H9 (cell line): ENCODE data around the gene ASTL. TPM values are rescaled to one million over a fixed set of nuclear protein-coding genes. Genes with fewer than 3 reads are reported as not detected.

Source experiments
- DNase-seq: peaks from one replicate; pipeline ENCODE4 v3.0.0-alpha.2; 2017
- H2AFZ ChIP-seq: one replicate; pipeline ENCODE4 v1.6.1; 2013; ENCODE audit warnings: mild to moderate bottlenecking, low read length, control low read depth, moderate library complexity
- H2AK5ac ChIP-seq: 2 replicates; pipeline ENCODE4 v1.6.1; 2013; ENCODE audit warnings: low read length, control low read depth, mixed read lengths; ENCODE audit not compliant: insufficient read length
- H2BK120ac ChIP-seq: one replicate; pipeline ENCODE4 v1.6.1; 2013; ENCODE audit warnings: low read depth, mild to moderate bottlenecking, low read length, control low read depth, inconsistent platforms; ENCODE audit not compliant: poor library complexity, severe bottlenecking
- H2BK12ac ChIP-seq: 2 replicates; pipeline ENCODE4 v1.6.1; 2013; ENCODE audit warnings: low read length, control low read depth, mixed read lengths, low read depth; ENCODE audit not compliant: insufficient read length
- H2BK15ac ChIP-seq: 2 replicates; pipeline ENCODE4 v1.6.1; 2013; ENCODE audit warnings: low read depth, low read length, control low read depth
- H2BK20ac ChIP-seq: one replicate; pipeline ENCODE4 v1.6.1; 2013; ENCODE audit warnings: low read depth, mild to moderate bottlenecking, low read length, control low read depth, inconsistent platforms; ENCODE audit not compliant: poor library complexity, severe bottlenecking
- H2BK5ac ChIP-seq: 2 replicates; pipeline ENCODE4 v1.6.1; 2013; ENCODE audit warnings: low read length, control low read depth, mixed read lengths; ENCODE audit not compliant: insufficient read length
- H3K14ac ChIP-seq: 2 replicates; pipeline ENCODE4 v1.6.1; 2013; ENCODE audit warnings: low read length, control low read depth; ENCODE audit not compliant: insufficient read depth
- H3K18ac ChIP-seq: 2 replicates; pipeline ENCODE4 v1.6.1; 2013; ENCODE audit warnings: low read depth, mild to moderate bottlenecking, mixed read lengths, low read length, control low read depth; ENCODE audit not compliant: insufficient read length
- H3K23ac ChIP-seq: 2 replicates; pipeline ENCODE4 v1.6.1; 2013; ENCODE audit warnings: low read length, control low read depth, mixed read lengths, low read depth; ENCODE audit not compliant: insufficient read length
- H3K23me2 ChIP-seq: 2 replicates; pipeline ENCODE4 v1.6.1; 2013; ENCODE audit warnings: low read depth, mild to moderate bottlenecking, mixed read lengths, low read length, control low read depth; ENCODE audit not compliant: insufficient read length, poor library complexity, severe bottlenecking
- H3K27ac ChIP-seq: 2 replicates; pipeline ENCODE4 v1.5.1; 2013; ENCODE audit warnings: low read length, control low read depth, mixed read lengths, low read depth; ENCODE audit not compliant: insufficient read length
- H3K27me3 ChIP-seq: 2 replicates; pipeline ENCODE4 v1.6.1; 2013; ENCODE audit warnings: low read length, control low read depth, inconsistent platforms; ENCODE audit not compliant: insufficient read depth
- H3K4ac ChIP-seq: 2 replicates; pipeline ENCODE4 v1.6.1; 2013; ENCODE audit warnings: low read depth, mild to moderate bottlenecking, control low read depth, inconsistent platforms, low read length, moderate library complexity
- H3K4me1 ChIP-seq: 2 replicates; pipeline ENCODE4 v1.6.1; 2013; ENCODE audit warnings: low read length, control low read depth, inconsistent platforms; ENCODE audit not compliant: insufficient read depth
- H3K4me2 ChIP-seq: 2 replicates; pipeline ENCODE4 v1.6.1; 2013; ENCODE audit warnings: low read length, control low read depth, mixed read lengths; ENCODE audit not compliant: insufficient read length, insufficient read depth
- H3K56ac ChIP-seq: 2 replicates; pipeline ENCODE4 v1.6.1; 2013; ENCODE audit warnings: low read depth, mild to moderate bottlenecking, mixed read lengths, low read length, control low read depth; ENCODE audit not compliant: insufficient read length
- H3K79me1 ChIP-seq: 2 replicates; pipeline ENCODE4 v1.6.1; 2013; ENCODE audit warnings: low read depth, mild to moderate bottlenecking, moderate library complexity, low read length, control low read depth, inconsistent platforms; ENCODE audit not compliant: insufficient read depth, poor library complexity, severe bottlenecking
- H3K79me2 ChIP-seq: 2 replicates; pipeline ENCODE4 v1.6.1; 2013; ENCODE audit warnings: low read length, control low read depth, inconsistent platforms; ENCODE audit not compliant: insufficient read depth
- H3K9ac ChIP-seq: 2 replicates; pipeline ENCODE4 v1.6.1; 2013; ENCODE audit warnings: low read length, control low read depth, mixed read lengths; ENCODE audit not compliant: insufficient read length; ENCODE audit errors: extremely low read depth
- H3K9me3 ChIP-seq: one replicate; pipeline ENCODE4 v1.6.1; 2013; ENCODE audit warnings: low read depth, low read length, inconsistent platforms; ENCODE audit not compliant: control insufficient read depth
- H3T11ph ChIP-seq: one replicate; pipeline ENCODE4 v1.6.1; 2013; ENCODE audit warnings: mild to moderate bottlenecking, low read length, control low read depth, inconsistent platforms
- H4K20me1 ChIP-seq: one replicate; pipeline ENCODE4 v1.6.1; 2013; ENCODE audit not compliant: control insufficient read depth, insufficient read length, insufficient read depth
- H4K5ac ChIP-seq: 2 replicates; pipeline ENCODE4 v1.6.1; 2013; ENCODE audit warnings: low read depth, mild to moderate bottlenecking, mixed read lengths, low read length, control low read depth; ENCODE audit not compliant: insufficient read length
- H4K8ac ChIP-seq: replicated peaks from 2 replicates; pipeline ENCODE4 v1.6.1; 2013; ENCODE audit warnings: low read length, control low read depth, mixed read lengths, low read depth; ENCODE audit not compliant: insufficient read length
- H4K91ac ChIP-seq: 2 replicates; pipeline ENCODE4 v1.6.1; 2013; ENCODE audit warnings: low read depth, mild to moderate bottlenecking, moderate library complexity, mixed read lengths, low read length, control low read depth; ENCODE audit not compliant: insufficient read length
- H3K27ac Mint-ChIP-seq, 3 experiments: 2 replicates in 2 of 3; 3 replicates in 1 of 3; pipeline ENCODE4 v1.8.0; 2020 to 2021; ENCODE audit warnings: mixed read lengths in 3 of 3, mild to moderate bottlenecking in 1 of 3, moderate library complexity in 1 of 3
- H3K27me3 Mint-ChIP-seq: 2 replicates; pipeline ENCODE4 v1.8.0; 2021; ENCODE audit warnings: low read depth, mild to moderate bottlenecking, moderate library complexity, mixed read lengths
- H3K36me3 Mint-ChIP-seq, 3 experiments: 2 replicates in 2 of 3; 3 replicates in 1 of 3; pipeline ENCODE4 v1.8.0; 2020 to 2021; ENCODE audit warnings: low read depth in 3 of 3, mixed read lengths in 3 of 3; ENCODE audit not compliant: insufficient read depth in 1 of 3
- H3K4me1 Mint-ChIP-seq, 2 experiments: 2 replicates each; pipeline ENCODE4 v1.8.0; 2020; ENCODE audit warnings: mixed read lengths in 2 of 2
- H3K4me3 Mint-ChIP-seq, 2 experiments: 2 replicates in 1 of 2; 3 replicates in 1 of 2; pipeline ENCODE4 v1.8.0; 2020 to 2021; ENCODE audit warnings: mild to moderate bottlenecking in 2 of 2, mixed read lengths in 2 of 2, moderate library complexity in 1 of 2
- H3K9me3 Mint-ChIP-seq, 2 experiments: 2 replicates in 1 of 2; 3 replicates in 1 of 2; pipeline ENCODE4 v1.8.0; 2020; ENCODE audit warnings: mild to moderate bottlenecking in 2 of 2, mixed read lengths in 2 of 2, moderate library complexity in 1 of 2
- WGBS: extraction: QIAGEN DNeasy Blood & Tissue Kit; methylation state at CpG from one replicate; pipeline ENCODE4 v1.1.7; 2013; ENCODE audit warnings: missing lambda C conversion rate, low lambda C conversion rate, mixed read lengths; ENCODE audit not compliant: insufficient read length; ENCODE audit errors: extremely low coverage; 5-methylcytosine and 5-hydroxymethylcytosine counted together
- total RNA-seq: library from RNA; stranded (reverse); gene quantifications from 2 replicates; pipeline ENCODE4 v1.2.1, GENCODE V29; 2021
- TF ChIP-seq, protein P1 (sequence below): fragments of 200-600 bp; sonication (generic); conservative IDR thresholded peaks from 3 replicates; pipeline ENCODE4 v1.8.0; 2021; ENCODE audit warnings: antibody characterized with exemption, mild to moderate bottlenecking

ASTL gene
- total RNA-seq, 1 experiment from 2014 or later, result 0.81 TPM

DNA sequence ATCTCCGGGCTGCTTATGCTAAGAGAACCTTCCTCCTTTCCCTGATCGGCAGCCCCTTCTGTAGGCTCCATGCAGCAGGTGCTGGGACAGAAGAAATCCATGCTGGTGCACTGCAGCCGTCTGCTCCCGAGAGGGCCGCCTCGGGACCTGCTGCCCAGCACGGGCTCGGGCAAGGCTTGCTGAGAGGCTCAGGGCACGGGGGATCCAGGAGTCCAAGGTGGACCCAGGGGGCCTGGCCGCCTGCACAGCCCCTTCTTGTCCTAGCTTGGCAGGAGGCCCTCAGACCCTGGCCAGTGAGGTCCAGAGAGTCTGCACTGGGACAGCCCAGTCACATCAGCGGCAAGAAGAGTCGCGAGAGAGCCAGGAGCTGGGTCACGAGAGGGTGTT is 20.2 kb upstream of the ASTL start:
- H2BK20ac ChIP-seq, result no peak overlapping the region
- no peaks in the 10 kb centered on the region for H4K20me1 ChIP-seq
- peaks cover 0 to 2% (median 0%) of the 10 kb centered on the region in 3 experiments; a peak in 2 of 7 replicates for H3K36me3 Mint-ChIP-seq
- H2BK120ac ChIP-seq, result no peak overlapping the region
- no peak overlapping the region for H4K8ac ChIP-seq
- H3K56ac ChIP-seq, result no peak overlapping the region
- H2BK12ac ChIP-seq, result no peak overlapping the region
- no peak overlapping the region for H3K18ac ChIP-seq
- TF ChIP-seq, protein P1, sequence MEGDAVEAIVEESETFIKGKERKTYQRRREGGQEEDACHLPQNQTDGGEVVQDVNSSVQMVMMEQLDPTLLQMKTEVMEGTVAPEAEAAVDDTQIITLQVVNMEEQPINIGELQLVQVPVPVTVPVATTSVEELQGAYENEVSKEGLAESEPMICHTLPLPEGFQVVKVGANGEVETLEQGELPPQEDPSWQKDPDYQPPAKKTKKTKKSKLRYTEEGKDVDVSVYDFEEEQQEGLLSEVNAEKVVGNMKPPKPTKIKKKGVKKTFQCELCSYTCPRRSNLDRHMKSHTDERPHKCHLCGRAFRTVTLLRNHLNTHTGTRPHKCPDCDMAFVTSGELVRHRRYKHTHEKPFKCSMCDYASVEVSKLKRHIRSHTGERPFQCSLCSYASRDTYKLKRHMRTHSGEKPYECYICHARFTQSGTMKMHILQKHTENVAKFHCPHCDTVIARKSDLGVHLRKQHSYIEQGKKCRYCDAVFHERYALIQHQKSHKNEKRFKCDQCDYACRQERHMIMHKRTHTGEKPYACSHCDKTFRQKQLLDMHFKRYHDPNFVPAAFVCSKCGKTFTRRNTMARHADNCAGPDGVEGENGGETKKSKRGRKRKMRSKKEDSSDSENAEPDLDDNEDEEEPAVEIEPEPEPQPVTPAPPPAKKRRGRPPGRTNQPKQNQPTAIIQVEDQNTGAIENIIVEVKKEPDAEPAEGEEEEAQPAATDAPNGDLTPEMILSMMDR, result no peak
- no peak overlapping the region for H3T11ph ChIP-seq
- H3K4me1 ChIP-seq, result no peaks in the 10 kb centered on the region
- H3K23ac ChIP-seq, result no peak overlapping the region
- H2BK5ac ChIP-seq, result no peak overlapping the region
- H2AK5ac ChIP-seq, result no peak overlapping the region
- H3K27me3 Mint-ChIP-seq, result peaks cover 9% of the 10 kb centered on the region
- H3K4me3 Mint-ChIP-seq, result no peak overlapping the region
- H3K4me1 Mint-ChIP-seq, result peaks cover 12 to 14% of the 10 kb centered on the region in 2 experiments; a peak in 3 of 4 replicates
- no peaks in the 10 kb centered on the region for H3K27me3 ChIP-seq
- no peaks in the 10 kb centered on the region for H3K9me3 Mint-ChIP-seq
- WGBS, result no CpG with 5 or more reads among the region's 14 CpGs
- H4K5ac ChIP-seq, result no peak overlapping the region
- no peak overlapping the region for H3K4me2 ChIP-seq
- no peaks in the 10 kb centered on the region for H3K9me3 ChIP-seq
- H3K79me2 ChIP-seq, result no peaks in the 10 kb centered on the region
- no peak overlapping the region; the same call in 1 of the 2 replicates for H3K14ac ChIP-seq
- H2BK15ac ChIP-seq, result no peak overlapping the region
- no peak overlapping the region for H3K27ac ChIP-seq
- no peak overlapping the region for H3K9ac ChIP-seq
- H3K27ac Mint-ChIP-seq, result no peak overlapping the region
- no peak overlapping the region for H4K91ac ChIP-seq
- no peak overlapping the region for H2AFZ ChIP-seq
- H3K79me1 ChIP-seq, result no peaks in the 10 kb centered on the region
- peak; percentile 27 for DNase-seq
- no peaks in the 10 kb centered on the region for H3K23me2 ChIP-seq
- H3K4ac ChIP-seq, result no peak overlapping the region
